H9 (cell line): Measurements from ENCODE around the gene PLEKHA4. TPM values are rescaled to one million over a fixed set of nuclear protein-coding genes. Genes with fewer than 3 reads are reported as not detected.

Source experiments
- DNase-seq: peaks from one replicate; pipeline ENCODE4 v3.0.0-alpha.2; 2017
- H2AFZ ChIP-seq: one replicate; pipeline ENCODE4 v1.6.1; 2013; ENCODE audit warnings: mild to moderate bottlenecking, low read length, control low read depth, moderate library complexity
- H2AK5ac ChIP-seq: 2 replicates; pipeline ENCODE4 v1.6.1; 2013; ENCODE audit warnings: low read length, control low read depth, mixed read lengths; ENCODE audit not compliant: insufficient read length
- H2BK120ac ChIP-seq: one replicate; pipeline ENCODE4 v1.6.1; 2013; ENCODE audit warnings: low read depth, mild to moderate bottlenecking, low read length, control low read depth, inconsistent platforms; ENCODE audit not compliant: poor library complexity, severe bottlenecking
- H2BK12ac ChIP-seq: 2 replicates; pipeline ENCODE4 v1.6.1; 2013; ENCODE audit warnings: low read length, control low read depth, mixed read lengths, low read depth; ENCODE audit not compliant: insufficient read length
- H2BK15ac ChIP-seq: 2 replicates; pipeline ENCODE4 v1.6.1; 2013; ENCODE audit warnings: low read depth, low read length, control low read depth
- H2BK20ac ChIP-seq: one replicate; pipeline ENCODE4 v1.6.1; 2013; ENCODE audit warnings: low read depth, mild to moderate bottlenecking, low read length, control low read depth, inconsistent platforms; ENCODE audit not compliant: poor library complexity, severe bottlenecking
- H2BK5ac ChIP-seq: 2 replicates; pipeline ENCODE4 v1.6.1; 2013; ENCODE audit warnings: low read length, control low read depth, mixed read lengths; ENCODE audit not compliant: insufficient read length
- H3K14ac ChIP-seq: 2 replicates; pipeline ENCODE4 v1.6.1; 2013; ENCODE audit warnings: low read length, control low read depth; ENCODE audit not compliant: insufficient read depth
- H3K18ac ChIP-seq: 2 replicates; pipeline ENCODE4 v1.6.1; 2013; ENCODE audit warnings: low read depth, mild to moderate bottlenecking, mixed read lengths, low read length, control low read depth; ENCODE audit not compliant: insufficient read length
- H3K23ac ChIP-seq: 2 replicates; pipeline ENCODE4 v1.6.1; 2013; ENCODE audit warnings: low read length, control low read depth, mixed read lengths, low read depth; ENCODE audit not compliant: insufficient read length
- H3K23me2 ChIP-seq: 2 replicates; pipeline ENCODE4 v1.6.1; 2013; ENCODE audit warnings: low read depth, mild to moderate bottlenecking, mixed read lengths, low read length, control low read depth; ENCODE audit not compliant: insufficient read length, poor library complexity, severe bottlenecking
- H3K27ac ChIP-seq: 2 replicates; pipeline ENCODE4 v1.5.1; 2013; ENCODE audit warnings: low read length, control low read depth, mixed read lengths, low read depth; ENCODE audit not compliant: insufficient read length
- H3K27me3 ChIP-seq: 2 replicates; pipeline ENCODE4 v1.6.1; 2013; ENCODE audit warnings: low read length, control low read depth, inconsistent platforms; ENCODE audit not compliant: insufficient read depth
- H3K4ac ChIP-seq: 2 replicates; pipeline ENCODE4 v1.6.1; 2013; ENCODE audit warnings: low read depth, mild to moderate bottlenecking, control low read depth, inconsistent platforms, low read length, moderate library complexity
- H3K4me1 ChIP-seq: 2 replicates; pipeline ENCODE4 v1.6.1; 2013; ENCODE audit warnings: low read length, control low read depth, inconsistent platforms; ENCODE audit not compliant: insufficient read depth
- H3K4me2 ChIP-seq: 2 replicates; pipeline ENCODE4 v1.6.1; 2013; ENCODE audit warnings: low read length, control low read depth, mixed read lengths; ENCODE audit not compliant: insufficient read length, insufficient read depth
- H3K56ac ChIP-seq: 2 replicates; pipeline ENCODE4 v1.6.1; 2013; ENCODE audit warnings: low read depth, mild to moderate bottlenecking, mixed read lengths, low read length, control low read depth; ENCODE audit not compliant: insufficient read length
- H3K79me1 ChIP-seq: 2 replicates; pipeline ENCODE4 v1.6.1; 2013; ENCODE audit warnings: low read depth, mild to moderate bottlenecking, moderate library complexity, low read length, control low read depth, inconsistent platforms; ENCODE audit not compliant: insufficient read depth, poor library complexity, severe bottlenecking
- H3K79me2 ChIP-seq: 2 replicates; pipeline ENCODE4 v1.6.1; 2013; ENCODE audit warnings: low read length, control low read depth, inconsistent platforms; ENCODE audit not compliant: insufficient read depth
- H3K9ac ChIP-seq: 2 replicates; pipeline ENCODE4 v1.6.1; 2013; ENCODE audit warnings: low read length, control low read depth, mixed read lengths; ENCODE audit not compliant: insufficient read length; ENCODE audit errors: extremely low read depth
- H3K9me3 ChIP-seq: one replicate; pipeline ENCODE4 v1.6.1; 2013; ENCODE audit warnings: low read depth, low read length, inconsistent platforms; ENCODE audit not compliant: control insufficient read depth
- H3T11ph ChIP-seq: one replicate; pipeline ENCODE4 v1.6.1; 2013; ENCODE audit warnings: mild to moderate bottlenecking, low read length, control low read depth, inconsistent platforms
- H4K20me1 ChIP-seq: one replicate; pipeline ENCODE4 v1.6.1; 2013; ENCODE audit not compliant: control insufficient read depth, insufficient read length, insufficient read depth
- H4K5ac ChIP-seq: 2 replicates; pipeline ENCODE4 v1.6.1; 2013; ENCODE audit warnings: low read depth, mild to moderate bottlenecking, mixed read lengths, low read length, control low read depth; ENCODE audit not compliant: insufficient read length
- H4K8ac ChIP-seq: replicated peaks from 2 replicates; pipeline ENCODE4 v1.6.1; 2013; ENCODE audit warnings: low read length, control low read depth, mixed read lengths, low read depth; ENCODE audit not compliant: insufficient read length
- H4K91ac ChIP-seq: 2 replicates; pipeline ENCODE4 v1.6.1; 2013; ENCODE audit warnings: low read depth, mild to moderate bottlenecking, moderate library complexity, mixed read lengths, low read length, control low read depth; ENCODE audit not compliant: insufficient read length
- H3K27ac Mint-ChIP-seq, 3 experiments: 2 replicates in 2 of 3; 3 replicates in 1 of 3; pipeline ENCODE4 v1.8.0; 2020 to 2021; ENCODE audit warnings: mixed read lengths in 3 of 3, mild to moderate bottlenecking in 1 of 3, moderate library complexity in 1 of 3
- H3K27me3 Mint-ChIP-seq: 2 replicates; pipeline ENCODE4 v1.8.0; 2021; ENCODE audit warnings: low read depth, mild to moderate bottlenecking, moderate library complexity, mixed read lengths
- H3K36me3 Mint-ChIP-seq, 3 experiments: 2 replicates in 2 of 3; 3 replicates in 1 of 3; pipeline ENCODE4 v1.8.0; 2020 to 2021; ENCODE audit warnings: low read depth in 3 of 3, mixed read lengths in 3 of 3; ENCODE audit not compliant: insufficient read depth in 1 of 3
- H3K4me1 Mint-ChIP-seq, 2 experiments: 2 replicates each; pipeline ENCODE4 v1.8.0; 2020; ENCODE audit warnings: mixed read lengths in 2 of 2
- H3K4me3 Mint-ChIP-seq, 2 experiments: 2 replicates in 1 of 2; 3 replicates in 1 of 2; pipeline ENCODE4 v1.8.0; 2020 to 2021; ENCODE audit warnings: mild to moderate bottlenecking in 2 of 2, mixed read lengths in 2 of 2, moderate library complexity in 1 of 2
- H3K9me3 Mint-ChIP-seq, 2 experiments: 2 replicates in 1 of 2; 3 replicates in 1 of 2; pipeline ENCODE4 v1.8.0; 2020; ENCODE audit warnings: mild to moderate bottlenecking in 2 of 2, mixed read lengths in 2 of 2, moderate library complexity in 1 of 2
- WGBS: extraction: QIAGEN DNeasy Blood & Tissue Kit; methylation state at CpG from one replicate; pipeline ENCODE4 v1.1.7; 2013; ENCODE audit warnings: missing lambda C conversion rate, low lambda C conversion rate, mixed read lengths; ENCODE audit not compliant: insufficient read length; ENCODE audit errors: extremely low coverage; 5-methylcytosine and 5-hydroxymethylcytosine counted together
- total RNA-seq: library from RNA; stranded (reverse); gene quantifications from 2 replicates; pipeline ENCODE4 v1.2.1, GENCODE V29; 2021
- TF ChIP-seq, protein P1 (sequence below): fragments of 200-600 bp; sonication (generic); conservative IDR thresholded peaks from 3 replicates; pipeline ENCODE4 v1.8.0; 2021; ENCODE audit warnings: antibody characterized with exemption, mild to moderate bottlenecking

Gene PLEKHA4
- total RNA-seq, 1 experiment from 2014 or later = 15.3 TPM

DNA sequence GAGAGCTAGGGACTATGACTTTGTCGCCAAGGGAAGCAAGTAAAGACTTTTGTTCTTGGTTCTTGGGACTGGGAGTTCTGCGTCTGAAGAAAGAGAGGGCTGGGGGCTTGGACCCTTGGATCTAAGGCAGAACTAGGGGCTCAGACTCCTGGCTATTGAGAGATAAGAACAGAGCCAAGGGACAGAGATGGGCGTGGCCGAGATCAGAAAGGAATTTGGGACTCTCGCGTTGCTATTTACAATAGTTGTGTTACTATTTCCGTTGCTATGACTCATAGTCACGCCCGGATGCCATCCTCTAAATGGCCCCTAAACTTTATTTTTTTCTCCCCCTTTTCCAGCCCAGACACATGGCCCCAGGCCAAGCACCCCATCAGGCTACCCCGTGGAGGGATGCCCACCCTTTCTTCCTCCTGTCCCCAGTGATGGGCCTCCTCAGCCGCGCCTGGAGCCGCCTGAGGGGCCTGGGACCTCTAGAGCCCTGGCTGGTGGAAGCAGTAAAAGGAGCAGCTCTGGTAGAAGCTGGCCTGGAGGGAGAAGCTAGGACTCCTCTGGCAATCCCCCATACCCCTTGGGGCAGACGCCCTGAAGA is 4.6 kb upstream of the PLEKHA4 start:
- no CpG with 5 or more reads among the region's 14 CpGs for WGBS
- peaks cover 7% of the 10 kb centered on the region for H3K23me2 ChIP-seq
- TF ChIP-seq, protein P1, sequence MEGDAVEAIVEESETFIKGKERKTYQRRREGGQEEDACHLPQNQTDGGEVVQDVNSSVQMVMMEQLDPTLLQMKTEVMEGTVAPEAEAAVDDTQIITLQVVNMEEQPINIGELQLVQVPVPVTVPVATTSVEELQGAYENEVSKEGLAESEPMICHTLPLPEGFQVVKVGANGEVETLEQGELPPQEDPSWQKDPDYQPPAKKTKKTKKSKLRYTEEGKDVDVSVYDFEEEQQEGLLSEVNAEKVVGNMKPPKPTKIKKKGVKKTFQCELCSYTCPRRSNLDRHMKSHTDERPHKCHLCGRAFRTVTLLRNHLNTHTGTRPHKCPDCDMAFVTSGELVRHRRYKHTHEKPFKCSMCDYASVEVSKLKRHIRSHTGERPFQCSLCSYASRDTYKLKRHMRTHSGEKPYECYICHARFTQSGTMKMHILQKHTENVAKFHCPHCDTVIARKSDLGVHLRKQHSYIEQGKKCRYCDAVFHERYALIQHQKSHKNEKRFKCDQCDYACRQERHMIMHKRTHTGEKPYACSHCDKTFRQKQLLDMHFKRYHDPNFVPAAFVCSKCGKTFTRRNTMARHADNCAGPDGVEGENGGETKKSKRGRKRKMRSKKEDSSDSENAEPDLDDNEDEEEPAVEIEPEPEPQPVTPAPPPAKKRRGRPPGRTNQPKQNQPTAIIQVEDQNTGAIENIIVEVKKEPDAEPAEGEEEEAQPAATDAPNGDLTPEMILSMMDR = no peak
- H3T11ph ChIP-seq = peak overlapping the region; percentile 73
- no peaks in the 10 kb centered on the region for H3K27me3 ChIP-seq
- peak overlapping the region; percentile 64 for H4K5ac ChIP-seq
- H2BK12ac ChIP-seq = peak overlapping the region; percentile 31
- H3K9me3 ChIP-seq = no peaks in the 10 kb centered on the region
- H3K14ac ChIP-seq = peak overlapping the region; percentile 99
- peaks cover 30 to 33% of the 10 kb centered on the region in 2 experiments for H3K4me1 Mint-ChIP-seq
- no peak overlapping the region for H2AFZ ChIP-seq
- peak overlapping the region; percentile 98 to 99 for H3K4me3 Mint-ChIP-seq
- peak overlapping the region; percentile 100 for H3K27ac Mint-ChIP-seq
- H3K18ac ChIP-seq = peak overlapping the region; percentile 99
- peak; percentile 85 for DNase-seq
- H3K27ac ChIP-seq = peak overlapping the region; percentile 47
- H3K9ac ChIP-seq = peak overlapping the region; percentile 89
- no peak overlapping the region for H2BK5ac ChIP-seq
- peak overlapping the region; percentile 83 for H2BK120ac ChIP-seq
- H4K20me1 ChIP-seq = no peaks in the 10 kb centered on the region
- peaks cover 11% of the 10 kb centered on the region for H3K79me1 ChIP-seq
- H3K36me3 Mint-ChIP-seq = peaks cover 29 to 50% (median 40%) of the 10 kb centered on the region in 3 experiments
- no peak overlapping the region for H3K23ac ChIP-seq
- peak overlapping the region; percentile 76 for H2BK20ac ChIP-seq
- peak overlapping the region; percentile 77 for H3K4me2 ChIP-seq
- no peak overlapping the region for H4K8ac ChIP-seq
- peak overlapping the region; percentile 11 for H2AK5ac ChIP-seq
- H3K56ac ChIP-seq = no peak overlapping the region
- H2BK15ac ChIP-seq = no peak overlapping the region
- H3K4me1 ChIP-seq = peaks cover 6% of the 10 kb centered on the region
- peak overlapping the region; percentile 88 for H3K4ac ChIP-seq
- H3K27me3 Mint-ChIP-seq = no peaks in the 10 kb centered on the region
- peaks cover 4% of the 10 kb centered on the region; the same call in 1 of the 2 replicates for H3K79me2 ChIP-seq
- H4K91ac ChIP-seq = peak overlapping the region; percentile 93
- no peaks in the 10 kb centered on the region for H3K9me3 Mint-ChIP-seq
